Lower lobe of right lung (tissue), 2 donors: ENCODE results near the gene IL18RAP. TPM values are rescaled to one million over a fixed set of nuclear protein-coding genes. Genes with fewer than 3 reads are reported as not detected.

ENCODE experiments used
- ATAC-seq, 2 donors: fragments of 200-7000 bp; cut with Tn5 transposase; one replicate each; pipeline ENCODE4 v1.9.1; 2020 to 2022; ENCODE audit warnings: mild to moderate bottlenecking in 2 of 2, moderate library complexity in 2 of 2
- DNase-seq: peaks from one replicate; pipeline ENCODE4 v3.0.0-alpha.2; 2020
- H3K27ac ChIP-seq: fragments of 200-600 bp; one replicate; pipeline ENCODE4 v1.8.0; 2022
- H3K27me3 ChIP-seq: fragments of 200-600 bp; one replicate; pipeline ENCODE4 v1.8.0; 2022; ENCODE audit warnings: low read depth
- H3K36me3 ChIP-seq: fragments of 200-600 bp; one replicate; pipeline ENCODE4 v1.8.0; 2022; ENCODE audit warnings: mild to moderate bottlenecking
- H3K4me1 ChIP-seq: fragments of 200-600 bp; one replicate; pipeline ENCODE4 v1.8.0; 2022
- H3K4me3 ChIP-seq: fragments of 200-600 bp; one replicate; pipeline ENCODE4 v1.8.0; 2022; ENCODE audit warnings: mild to moderate bottlenecking
- H3K9me3 ChIP-seq: fragments of 200-600 bp; one replicate; pipeline ENCODE4 v1.8.0; 2022
- CTCF ChIP-seq: fragments of 200-600 bp; IDR thresholded peaks from one replicate; pipeline ENCODE4 v1.8.0; 2022; ENCODE audit warnings: antibody characterized with exemption, mild to moderate bottlenecking
- intact Hi-C: fragments of 100-400 bp; cut with DNase I; formaldehyde crosslinking; loops from one replicate; pipeline ENCODE4 v1.11.0; 2022
- total RNA-seq: library from RNA; stranded (reverse); fragmentation: NEBNext Ultra II Directional; extraction: Animal tissue kit (Norgen Biotek cat#: 25700); gene quantifications from one replicate; pipeline ENCODE4 v1.2.1, GENCODE V29; 2021
- donor health status: DM: no; HTN: yes; CAD: no; lungs with severe emphysema.

IL18RAP gene
- total RNA-seq, 1 donor from 2014 or later: 6.8 TPM

GRCh38 chr2:102396012-102396411 lies 26.9 kb upstream of the IL18RAP start:
- H3K36me3 ChIP-seq: no peaks in the 10 kb centered on the region
- no peaks in the 10 kb centered on the region for H3K27me3 ChIP-seq
- no peak for ATAC-seq
- TF ChIP-seq CTCF: no peak
- DNase-seq: no peak
- no peak overlapping the region for H3K27ac ChIP-seq
- intact Hi-C loops: no loop called here
- H3K9me3 ChIP-seq: no peaks in the 10 kb centered on the region
- no peaks in the 10 kb centered on the region for H3K4me1 ChIP-seq
- no peak overlapping the region for H3K4me3 ChIP-seq

- H3K4me1 ChIP-seq: no peaks in the 10 kb centered on the region
- TF ChIP-seq CTCF: no peak
- intact Hi-C loops: no loop called here
- H3K36me3 ChIP-seq: no peaks in the 10 kb centered on the region
- ATAC-seq (no peak), DNase-seq (no peak)
- no peaks in the 10 kb centered on the region for H3K27me3 ChIP-seq
- no peak overlapping the region for H3K4me3 ChIP-seq
- H3K27ac ChIP-seq: no peak overlapping the region
- no peaks in the 10 kb centered on the region for H3K9me3 ChIP-seq
These were observed 25.8 kb upstream of the IL18RAP start for GRCh38 chr2:102397209-102397608.

- DNase-seq (no peak), ATAC-seq (no peak)
- Histone ChIP-seq H3K4me1 (no peaks in the 10 kb centered on the region), H3K36me3 (no peaks in the 10 kb centered on the region), H3K27me3 (no peaks in the 10 kb centered on the region), H3K4me3 (no peak overlapping the region), H3K9me3 (no peaks in the 10 kb centered on the region), H3K27ac (no peak overlapping the region)
- intact Hi-C loops: no loop called here
- no peak for TF ChIP-seq CTCF
These were observed 23.3 kb upstream of the IL18RAP start for GRCh38 chr2:102399499-102400141.

GRCh38 chr2:102401456-102401855 lies 21.5 kb upstream of the IL18RAP start:
- no peak for DNase-seq
- no peaks in the 10 kb centered on the region for H3K27me3 ChIP-seq
- no peak overlapping the region for H3K27ac ChIP-seq
- no peak for ATAC-seq
- H3K9me3 ChIP-seq: no peaks in the 10 kb centered on the region
- H3K4me3 ChIP-seq: no peak overlapping the region
- intact Hi-C loops: no loop called here
- no peak for TF ChIP-seq CTCF
- no peaks in the 10 kb centered on the region for H3K36me3 ChIP-seq
- H3K4me1 ChIP-seq: no peaks in the 10 kb centered on the region

GRCh38 chr2:102401865-102402264 lies 21.1 kb upstream of the IL18RAP start:
- DNase-seq: no peak
- H3K4me3 ChIP-seq: no peak overlapping the region
- no peak for ATAC-seq
- no peak overlapping the region for H3K27ac ChIP-seq
- H3K27me3 ChIP-seq: no peaks in the 10 kb centered on the region
- intact Hi-C loops: no loop called here
- no peaks in the 10 kb centered on the region for H3K4me1 ChIP-seq
- TF ChIP-seq CTCF: no peak
- no peaks in the 10 kb centered on the region for H3K9me3 ChIP-seq
- H3K36me3 ChIP-seq: no peaks in the 10 kb centered on the region

GRCh38 chr2:102410952-102411351 lies 12.0 kb upstream of the IL18RAP start:
- Histone ChIP-seq H3K9me3 (no peaks in the 10 kb centered on the region), H3K27ac (no peak overlapping the region), H3K4me3 (no peak overlapping the region), H3K27me3 (no peaks in the 10 kb centered on the region), H3K36me3 (no peaks in the 10 kb centered on the region), H3K4me1 (no peaks in the 10 kb centered on the region)
- intact Hi-C loops: no loop called here
- no peak for ATAC-seq
- TF ChIP-seq CTCF: no peak
- no peak for DNase-seq
